Esophagus muscularis mucosa (tissue), 4 donors: ENCODE measurements around the gene PPP1R14B. TPM values are rescaled to one million over a fixed set of nuclear protein-coding genes. Genes with fewer than 3 reads are reported as not detected.

ENCODE experiments used
- DNase-seq: peaks from one replicate; pipeline ENCODE4 v3.0.0-alpha.2; 2017; ENCODE audit errors: extremely low spot score
- H3K27ac ChIP-seq, 4 donors: fragments of 200-600 bp; sonication (generic); replicated peaks in 1 of 4; 1 replicate in 3 of 4; 2 replicates in 1 of 4; pipeline ENCODE4 v1.5.1; 2016 to 2019; ENCODE audit warnings: mild to moderate bottlenecking in 1 of 4
- H3K27me3 ChIP-seq, 4 donors: fragments of 200-600 bp; sonication (generic); one replicate each; pipeline versions ENCODE4 v1.5.1 to v1.6.0; 2016 to 2019
- H3K36me3 ChIP-seq, 4 donors: fragments of 200-600 bp; sonication (generic); one replicate each; pipeline ENCODE4 v1.5.1; 2016 to 2019
- H3K4me1 ChIP-seq, 4 donors: fragments of 200-600 bp; sonication (generic); one replicate each; pipeline ENCODE4 v1.5.1; 2016 to 2019
- H3K4me3 ChIP-seq, 4 donors: fragments of 200-600 bp; sonication (generic); 1 replicate in 2 of 4; 2 replicates in 2 of 4; pipeline ENCODE4 v1.5.1; 2016 to 2019; ENCODE audit warnings: mild to moderate bottlenecking in 4 of 4, moderate library complexity in 1 of 4
- H3K9me3 ChIP-seq, 4 donors: fragments of 200-600 bp; sonication (generic); 1 replicate in 3 of 4; 2 replicates in 1 of 4; pipeline ENCODE4 v1.5.1; 2016 to 2019
- CTCF ChIP-seq, 3 experiments: fragments of 200-600 bp in 2 of 3; fragments of 450-650 bp in 1 of 3; sonication (generic) in 2 of 3; IDR thresholded peaks; one replicate each; pipeline ENCODE4 v1.5.1; 2017 to 2019; ENCODE audit warnings: antibody characterized with exemption in 3 of 3, mild to moderate bottlenecking in 2 of 3, moderate library complexity in 1 of 3
- EP300 ChIP-seq: sonication (generic); formaldehyde crosslinking; IDR thresholded peaks from one replicate; pipeline ENCODE4 v1.6.1; 2017; ENCODE audit warnings: antibody characterized with exemption
- POLR2A ChIP-seq: fragments of 450-650 bp; IDR thresholded peaks from one replicate; pipeline ENCODE4 v1.6.1; 2017; ENCODE audit warnings: antibody characterized with exemption, moderate library complexity, mild to moderate bottlenecking, low read depth
- POLR2AphosphoS5 ChIP-seq, 2 donors: sonication (generic); formaldehyde crosslinking; IDR thresholded peaks; one replicate each; pipeline ENCODE4 v1.6.1; 2017; ENCODE audit warnings: antibody characterized with exemption in 2 of 2
- whole genome bisulfite sequencing: methylation state at CpG from one replicate; pipeline ENCODE4 v1.1.5; 2018; 5-methylcytosine and 5-hydroxymethylcytosine counted together
- intact Hi-C: fragments of 100-400 bp; cut with DNase I; formaldehyde crosslinking; loops from one replicate; pipeline ENCODE4 v1.15.1; 2023
- total RNA-seq, 4 donors: library from RNA; depleted of rRNA; stranded (reverse); fragments of >200 nt; gene quantifications; one replicate each; pipeline versions ENCODE4 v1.1.0 to v1.2.1, GENCODE V29; 2016

The PPP1R14B gene
- total RNA-seq, 4 donors from 2014 or later: 50.4 to 92.9 (median 79.8) TPM

GRCh38 chr11:64259533-64260067, 12.9 kb upstream of the PPP1R14B start:
- Histone ChIP-seq H3K4me3 (no peak overlapping the region), H3K36me3 (peaks cover 45 to 98% (median 95%) of the 10 kb centered on the region in 4 donors), H3K4me1 (peaks cover 0 to 4% (median 2%) of the 10 kb centered on the region in 4 donors), H3K9me3 (no peaks in the 10 kb centered on the region), H3K27ac (no peak overlapping the region), H3K27me3 (no peaks in the 10 kb centered on the region)
- DNase-seq: no peak
- intact Hi-C loops: no loop called here
- 90% methylated on average over 4 of the region's 4 CpGs for WGBS
- TF ChIP-seq POLR2A: no peak
- no peak for TF ChIP-seq EP300
- TF ChIP-seq POLR2AphosphoS5 (IDR thresholded peaks at IDR 0.05): no peak
- no peak for TF ChIP-seq CTCF (IDR thresholded peaks at IDR 0.05)

GRCh38 chr11:64258946-64259532, 12.3 kb upstream of the PPP1R14B start:
- H3K4me1 ChIP-seq: peaks cover 0 to 9% (median 4%) of the 10 kb centered on the region in 4 donors
- DNase-seq: no peak
- H3K27ac ChIP-seq: no peak overlapping the region
- no peak overlapping the region for H3K4me3 ChIP-seq
- TF ChIP-seq POLR2A: no peak
- no peak for TF ChIP-seq CTCF (IDR thresholded peaks at IDR 0.05)
- TF ChIP-seq POLR2AphosphoS5 (IDR thresholded peaks at IDR 0.05): no peak
- no peak for TF ChIP-seq EP300
- intact Hi-C loops: no loop called here
- H3K27me3 ChIP-seq: no peaks in the 10 kb centered on the region
- H3K9me3 ChIP-seq: no peaks in the 10 kb centered on the region
- WGBS: 95% methylated on average over 11 of the region's 32 CpGs
- H3K36me3 ChIP-seq: peaks cover 40 to 96% (median 93%) of the 10 kb centered on the region in 4 donors

GRCh38 chr11:64258356-64258755, 11.6 kb upstream of the PPP1R14B start:
- H3K36me3 ChIP-seq: peaks cover 39 to 89% (median 87%) of the 10 kb centered on the region in 4 donors

GRCh38 chr11:64256300-64256699, 9.6 kb upstream of the PPP1R14B start:
- 69% methylated on average over 5 of the region's 15 CpGs for WGBS
- Histone ChIP-seq H3K4me1 (peaks cover 22 to 34% (median 27%) of the 10 kb centered on the region in 4 donors), H3K36me3 (peaks cover 26 to 69% (median 66%) of the 10 kb centered on the region in 4 donors), H3K4me3 (no peak overlapping the region), H3K9me3 (no peaks in the 10 kb centered on the region), H3K27ac (no peak overlapping the region), H3K27me3 (no peaks in the 10 kb centered on the region)
- no peak for DNase-seq
- TF ChIP-seq POLR2AphosphoS5 (IDR thresholded peaks at IDR 0.05): no peak
- no peak for TF ChIP-seq EP300
- no peak for TF ChIP-seq CTCF (IDR thresholded peaks at IDR 0.05)
- TF ChIP-seq POLR2A: no peak
- intact Hi-C loops: no loop called here

More at GRCh38 chr11:64258356-64258755, 11.6 kb upstream of the PPP1R14B start:
- Histone ChIP-seq H3K4me3 (no peak overlapping the region), H3K4me1 (peaks cover 6 to 16% (median 10%) of the 10 kb centered on the region in 4 donors), H3K27me3 (no peaks in the 10 kb centered on the region), H3K27ac (no peak overlapping the region), H3K9me3 (no peaks in the 10 kb centered on the region)
- no peak for TF ChIP-seq EP300
- no peak for TF ChIP-seq POLR2AphosphoS5 (IDR thresholded peaks at IDR 0.05)
- no peak for TF ChIP-seq POLR2A
- no peak for TF ChIP-seq CTCF (IDR thresholded peaks at IDR 0.05)
- DNase-seq: no peak
- intact Hi-C loops: no loop called here
- 83% methylated on average over 7 of the region's 24 CpGs for WGBS
